ENCODE results near the gene SLC6A16.
A peak's percentile ranks its signal among the peaks of the same experiment; 100 is the strongest.
"Not testable (repeated sequence)": the region's sequence is repeated elsewhere in the genome, so short reads cannot be mapped to it uniquely, and the experiment has no call there.

Gene SLC6A16

GRCh38 chr19:49328741-49329140 lies 3.8 kb upstream of the SLC6A16 start:
- no peak for DNase-seq

GRCh38 chr19:49327878-49328544 lies 3.0 kb upstream of the SLC6A16 start:
- DNase-seq: no peak

- DNase-seq: no peak
These were observed 1.2 kb upstream of the SLC6A16 start for GRCh38 chr19:49326165-49326704.

GRCh38 chr19:49325756-49326155 lies 765 bp upstream of the SLC6A16 start:
- not testable (repeated sequence) for DNase-seq

GRCh38 chr19:49318296-49318695 lies 6.7 kb downstream of the SLC6A16 start:
- DNase-seq: no peak

DNA sequence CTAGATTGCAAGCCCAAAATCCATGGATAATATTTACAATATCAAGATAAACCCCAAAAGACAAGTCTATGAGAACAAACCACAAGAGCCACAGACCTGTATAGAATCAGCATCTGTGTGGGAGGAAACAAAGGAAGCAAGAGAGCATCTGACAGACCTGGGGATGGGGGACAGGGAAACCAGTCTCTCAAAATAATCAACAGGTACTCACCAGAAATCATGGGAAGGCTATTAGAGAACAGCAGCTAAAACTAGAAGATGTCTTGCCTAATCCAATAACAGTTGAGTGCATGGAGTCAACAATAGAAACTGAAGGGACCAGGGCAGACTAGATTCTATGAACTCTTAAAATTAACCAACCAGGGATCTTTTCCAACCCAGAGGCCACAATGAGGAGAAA lies 8.7 kb downstream of the SLC6A16 start:
- DNase-seq: no peak

- no peak for DNase-seq
These were observed 9.9 kb downstream of the SLC6A16 start for GRCh38 chr19:49315111-49315510.

- DNase-seq: no peak
These were observed 15.9 kb downstream of the SLC6A16 start for GRCh38 chr19:49309087-49309486.

DNA sequence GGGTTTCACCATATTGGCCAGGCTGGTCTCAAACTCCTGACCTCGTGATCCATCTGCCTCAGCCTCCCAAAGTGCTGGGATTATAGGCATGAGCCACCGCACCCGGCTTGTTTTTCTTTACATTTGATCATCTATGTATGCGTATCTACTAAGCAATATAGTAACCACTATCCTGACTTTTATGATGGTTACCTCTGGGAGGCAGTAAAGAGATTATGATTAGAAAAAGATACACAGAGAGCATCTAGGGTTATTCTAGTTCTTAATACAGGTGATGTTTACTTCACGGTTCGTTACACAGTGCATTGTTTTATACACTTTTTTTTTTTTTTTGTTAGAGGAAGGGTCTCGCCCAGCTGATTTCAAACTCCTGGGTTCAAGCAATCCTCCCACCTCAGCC lies 18.3 kb downstream of the SLC6A16 start:
- DNase-seq: not testable (repeated sequence)

- DNase-seq: no peak
These were observed 23.1 kb downstream of the SLC6A16 start for GRCh38 chr19:49301866-49302252.

GRCh38 chr19:49301165-49301865 lies 23.7 kb downstream of the SLC6A16 start:
- peak; percentile 52 to 72 (median 67) for DNase-seq

DNA sequence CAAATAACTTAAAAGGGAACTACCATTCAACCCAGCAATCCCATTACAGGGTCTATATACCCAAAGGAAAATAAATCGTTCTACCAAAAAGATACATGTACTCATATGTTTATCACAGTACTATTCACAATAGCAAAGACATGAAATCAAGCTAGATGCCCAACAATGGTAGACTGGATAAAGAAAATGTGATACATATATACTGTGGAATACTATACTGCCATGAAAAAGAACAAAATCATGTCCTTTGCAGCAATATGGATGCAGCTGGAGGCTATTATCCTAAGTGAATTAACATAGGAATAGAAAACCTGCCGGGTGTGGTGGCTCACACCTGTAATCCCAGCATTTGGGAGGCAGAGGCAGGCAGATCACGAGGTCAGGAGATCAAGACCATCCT lies 26.3 kb downstream of the SLC6A16 start:
- DNase-seq: not testable (repeated sequence)

- no peak for DNase-seq
These were observed 27.6 kb downstream of the SLC6A16 start for GRCh38 chr19:49297403-49297802.

DNA sequence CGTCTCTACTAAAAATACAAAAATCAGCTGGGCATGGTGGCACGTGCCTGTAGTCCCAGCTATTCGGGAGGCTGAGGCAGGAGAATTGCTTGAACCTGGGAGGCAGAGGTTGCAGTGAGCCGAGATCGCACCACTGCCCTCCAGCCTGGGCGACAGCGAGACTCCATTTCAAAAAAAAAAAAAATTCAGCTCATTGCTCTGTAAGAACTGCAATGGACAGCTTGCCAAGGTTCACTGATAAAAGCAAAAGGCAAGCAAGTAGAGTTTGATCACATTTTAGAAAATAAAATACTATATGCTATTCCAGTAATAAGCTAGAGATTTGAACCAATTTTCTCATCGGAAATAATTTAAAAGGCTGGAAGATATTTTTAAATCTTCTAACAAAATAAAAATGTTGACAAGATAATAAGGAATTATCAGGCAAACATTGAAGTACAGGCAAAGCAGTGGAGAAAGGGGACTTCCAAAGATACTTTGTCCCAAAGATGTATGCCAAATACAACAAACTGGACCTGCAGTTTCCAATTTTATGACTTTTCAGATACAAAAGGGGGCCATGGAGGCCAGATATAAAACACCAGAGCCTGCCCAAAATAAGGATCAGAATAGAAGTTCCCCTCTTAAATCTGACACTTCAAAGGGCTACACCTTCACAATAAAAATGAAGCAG lies 29.6 kb downstream of the SLC6A16 start:
- no peak for DNase-seq

- DNase-seq: no peak
These were observed 30.6 kb downstream of the SLC6A16 start for GRCh38 chr19:49294401-49294800.

GRCh38 chr19:49290517-49290916 lies 34.5 kb downstream of the SLC6A16 start:
- no peak for DNase-seq

- DNase-seq: not testable (repeated sequence)
These were observed 35.7 kb downstream of the SLC6A16 start for GRCh38 chr19:49289286-49289685.

- DNase-seq: not testable (repeated sequence)
These were observed 36.8 kb downstream of the SLC6A16 start for GRCh38 chr19:49288205-49288604.

DNA sequence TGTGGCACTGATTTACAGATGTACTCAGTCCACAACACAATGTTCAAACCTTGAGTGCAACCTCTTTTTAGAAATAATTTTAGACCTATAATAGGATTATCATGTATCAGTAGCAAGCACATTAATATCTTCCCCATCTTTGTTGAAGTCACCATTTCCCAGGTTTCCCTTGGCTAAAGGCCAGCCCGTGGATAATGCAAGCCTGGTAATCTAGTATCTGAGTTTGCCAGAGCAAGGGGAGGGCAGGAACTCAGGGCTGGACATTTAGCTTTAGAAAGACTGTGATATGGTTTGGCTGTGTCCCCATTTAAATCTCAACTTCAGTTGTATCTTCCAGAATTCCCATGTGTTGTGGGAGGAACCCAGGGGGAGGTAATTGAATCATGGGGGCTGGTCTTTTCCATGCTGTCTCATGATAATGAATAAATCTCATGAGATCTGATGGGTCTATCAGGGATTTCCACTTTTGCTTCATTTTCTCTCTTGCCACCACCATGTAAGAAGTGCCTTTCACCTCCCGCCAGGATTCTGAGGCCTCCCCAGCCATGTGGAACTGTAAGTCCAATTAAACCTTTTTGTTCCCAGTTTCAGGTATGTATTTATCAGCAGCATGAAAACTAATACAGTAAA lies 37.7 kb downstream of the SLC6A16 start:
- DNase-seq: no peak

GRCh38 chr19:49282184-49282583 lies 42.8 kb downstream of the SLC6A16 start:
- no peak for DNase-seq

- no peak for DNase-seq
These were observed 52.8 kb downstream of the SLC6A16 start for GRCh38 chr19:49272204-49272603.

- no peak for DNase-seq
These were observed 53.8 kb downstream of the SLC6A16 start for GRCh38 chr19:49271080-49271753.

DNA sequence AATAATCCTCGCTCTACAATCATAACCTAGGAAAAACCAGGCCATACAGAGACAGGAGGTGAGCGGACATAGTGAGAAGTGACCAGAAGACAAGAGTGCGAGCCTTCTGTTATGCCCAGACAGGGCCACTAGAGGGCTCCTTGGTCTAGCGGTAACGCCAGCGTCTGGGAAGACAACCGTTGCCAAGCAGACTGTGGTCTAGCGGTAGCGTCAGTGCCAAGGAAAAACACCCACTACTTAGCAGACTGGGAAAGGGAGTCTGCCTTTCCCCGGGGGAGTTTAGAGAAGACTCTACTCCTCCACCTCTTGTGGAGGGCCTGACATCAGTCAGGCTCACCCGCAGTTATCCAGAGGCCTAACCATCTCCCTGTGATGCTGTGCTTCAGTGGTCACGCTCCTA lies 58.6 kb downstream of the SLC6A16 start:
- peak in 1 of 4 experiments; percentile 15 for DNase-seq

Measured in activated naive CD4-positive, alpha-beta T cell (primary cell).